ENCODE data around the gene OR10AD1. TPM values are rescaled to one million over a fixed set of nuclear protein-coding genes. Genes with fewer than 3 reads are reported as not detected.

Gene OR10AD1
- polyA plus RNA-seq, 1 of the 3 experiments (the other 2 are of a cell fraction): not detected

- POLR2A ChIA-PET: no interaction called here
- CTCF ChIA-PET: interaction anchor here (0.9 to 2.2 kb wide), 6 partner anchors 11 to 442 kb away, joined by 3 to 18 read pairs (median 4); partner anchors contain the start of gene ASB8
- no peak overlapping the region for H3K9ac ChIP-seq
- H4K20me1 ChIP-seq (ENCODE audit: insufficient read depth): no peaks in the 10 kb centered on the region
- H3F3A ChIP-seq (replicated peaks; ENCODE audit: insufficient read depth): no peaks in the 10 kb centered on the region
- no peaks in the 10 kb centered on the region for H3K9me3 ChIP-seq
- 0 out of 2 replicates have a peak, but pooled peaks cover 7% of the 10 kb centered on the region for H3K27me3 ChIP-seq (ENCODE audit: insufficient read depth)
- no peak for TF ChIP-seq NRF1 (IDR thresholded peaks at IDR 0.05; ENCODE audit: low read depth, low read length)
- TF ChIP-seq MXI1 (IDR thresholded peaks at IDR 0.05; ENCODE audit: low read depth, low read length): no peak
- TF ChIP-seq FOXM1 (IDR thresholded peaks at IDR 0.05; ENCODE audit: low read depth): no peak
- no peak for TF ChIP-seq CHD2 (IDR thresholded peaks at IDR 0.05; ENCODE audit: low read length, partially characterized antibody)
- no peak for TF ChIP-seq USF1 (IDR thresholded peaks at IDR 0.05; ENCODE audit: borderline replicate concordance, low read depth)
- no peak for TF ChIP-seq ZBTB33 (IDR thresholded peaks at IDR 0.05; ENCODE audit: borderline replicate concordance, low read depth)
- TF ChIP-seq FOXJ3 (CRISPR knock-in tag; IDR thresholded peaks at IDR 0.05): no peak
- peak overlapping the region; percentile 47; the same call in 1 of the 2 replicates for H3K4me2 ChIP-seq
- no peaks in the 10 kb centered on the region for H3K36me3 ChIP-seq (replicated peaks in 1 of 2; ENCODE audit: control insufficient read depth in 1 of 2, insufficient read depth in 2 of 2, low read length in 1 of 2)
- DNase-seq: no peak
- H3K9me2 ChIP-seq: no peaks in the 10 kb centered on the region
- no peaks in the 10 kb centered on the region for H3K79me2 ChIP-seq (ENCODE audit: insufficient read depth)
- H3K27ac ChIP-seq (ENCODE audit: low read depth in 2 of 2, low read length in 1 of 2): no peak overlapping the region; a peak in 1 of 4 replicates
- H3K4me3 ChIP-seq (ENCODE audit: low read depth in 2 of 2, low read length in 1 of 2): no peak overlapping the region
- H2AFZ ChIP-seq (ENCODE audit: low read depth): peak overlapping the region; percentile 63; the same call in 1 of the 2 replicates
- H3K4me1 ChIP-seq (ENCODE audit: control insufficient read depth in 1 of 2, insufficient read depth in 2 of 2, low read depth in 1 of 2, low read length in 1 of 2): no peaks in the 10 kb centered on the region; a peak in 1 of 4 replicates
Observed at GRCh38 chr12:48176417-48176751, 26.7 kb downstream of the OR10AD1 start.

GRCh38 chr12:48175613-48176416 lies 27.3 kb downstream of the OR10AD1 start:
- H3K79me2 ChIP-seq (ENCODE audit: insufficient read depth): no peaks in the 10 kb centered on the region
- peak overlapping the region in 1 of 2 experiments; percentile 22; a peak in 1 of 4 replicates for H3K4me3 ChIP-seq (ENCODE audit: low read depth in 2 of 2, low read length in 1 of 2)
- H4K20me1 ChIP-seq (ENCODE audit: insufficient read depth): no peaks in the 10 kb centered on the region
- 0 out of 2 replicates have a peak, but pooled peaks cover 7% of the 10 kb centered on the region for H3K27me3 ChIP-seq (ENCODE audit: insufficient read depth)
- peak overlapping the region; percentile 63 for H2AFZ ChIP-seq (ENCODE audit: low read depth)
- WGBS (ENCODE audit: low lambda C conversion rate): 72% methylated on average over 3 of the region's 3 CpGs
- no peaks in the 10 kb centered on the region; a peak in 1 of 4 replicates for H3K4me1 ChIP-seq (ENCODE audit: control insufficient read depth in 1 of 2, insufficient read depth in 2 of 2, low read depth in 1 of 2, low read length in 1 of 2)
- ChIA-PET POLR2A (no interaction called here), CTCF (interaction anchor here (1.0 to 2.2 kb wide), 5 partner anchors 11 to 442 kb away, joined by 3 to 18 read pairs (median 5); partner anchors contain the start of gene ASB8)
- no peak for TF ChIP-seq ELF1 (IDR thresholded peaks at IDR 0.05)
- TF ChIP-seq IRF3 (IDR thresholded peaks at IDR 0.05; ENCODE audit: low read depth, low read length): no peak
- TF ChIP-seq MEF2A (IDR thresholded peaks at IDR 0.05; ENCODE audit: borderline replicate concordance, low read depth): no peak
- no peak for TF ChIP-seq GATA2 (CRISPR knock-in tag; IDR thresholded peaks at IDR 0.05)
- no peak for TF ChIP-seq SMC3 (IDR thresholded peaks at IDR 0.05; ENCODE audit: low read depth, low read length)
- TF ChIP-seq RXRA (IDR thresholded peaks at IDR 0.05; ENCODE audit: borderline replicate concordance, low read depth): no peak
- no peak for TF ChIP-seq CHD2 (IDR thresholded peaks at IDR 0.05; ENCODE audit: low read length, partially characterized antibody)
- TF ChIP-seq RCOR1 (IDR thresholded peaks at IDR 0.05; ENCODE audit: low read length): no peak
- TF ChIP-seq ZBTB33 (IDR thresholded peaks at IDR 0.05; ENCODE audit: borderline replicate concordance, low read depth): no peak
- TF ChIP-seq PBX3 (IDR thresholded peaks at IDR 0.05): no peak
- TF ChIP-seq JUND (IDR thresholded peaks at IDR 0.05): no peak
- TF ChIP-seq MAX (IDR thresholded peaks at IDR 0.05; ENCODE audit: low read depth): no peak
- no peak for TF ChIP-seq RFX5 (IDR thresholded peaks at IDR 0.05; ENCODE audit: low read length)
- no peak for TF ChIP-seq SIN3A (IDR thresholded peaks at IDR 0.05; ENCODE audit: borderline replicate concordance, low read depth, low read length)
- H3K27ac ChIP-seq (ENCODE audit: low read depth in 2 of 2, low read length in 1 of 2): peak overlapping the region in 1 of 2 experiments; percentile 59; a peak in 2 of 4 replicates
- no peaks in the 10 kb centered on the region for H3K36me3 ChIP-seq (replicated peaks in 1 of 2; ENCODE audit: control insufficient read depth in 1 of 2, insufficient read depth in 2 of 2, low read length in 1 of 2)
- H3K4me2 ChIP-seq: peak overlapping the region; percentile 47; the same call in 1 of the 2 replicates
- no peaks in the 10 kb centered on the region for H3K9me2 ChIP-seq
- H3K9me3 ChIP-seq: no peaks in the 10 kb centered on the region
- no peak overlapping the region for H3K9ac ChIP-seq
- no peak for DNase-seq
- H3F3A ChIP-seq (replicated peaks; ENCODE audit: insufficient read depth): no peaks in the 10 kb centered on the region

Measured in SK-N-SH (cell line).